Occipital lobe (tissue), 2 donors: ENCODE data around the gene COPS8. TPM values are rescaled to one million over a fixed set of nuclear protein-coding genes. Genes with fewer than 3 reads are reported as not detected.

ENCODE experiments used
- DNase-seq: peaks from one replicate; lab custom pipeline; 2025; lab: John Stamatoyannopoulos, UW
- total RNA-seq: library from RNA; depleted of rRNA; stranded (reverse); fragments of >200 nt; gene quantifications from one replicate; pipeline ENCODE4 v1.2.3, GENCODE V29; 2014

COPS8 gene
- total RNA-seq: 139 TPM

- DNase-seq: peak; percentile 93
Measured at GRCh38 chr2:237085248-237086221, at the start of gene COPS8. Gene COPS8 (plus strand): TSS chr2:237085889. CDS start chr2:237085965, 76 bp downstream.

- DNase-seq: no peak
Measured at GRCh38 chr2:237039301-237040031, 46.2 kb upstream of the COPS8 start.

GRCh38 chr2:237041231-237041630 lies 44.5 kb upstream of the COPS8 start:
- DNase-seq: no peak

GRCh38 chr2:237042101-237042500 lies 43.6 kb upstream of the COPS8 start:
- no peak for DNase-seq

GRCh38 chr2:237043866-237044265 lies 41.8 kb upstream of the COPS8 start:
- DNase-seq: no peak

- no peak for DNase-seq
Measured at GRCh38 chr2:237044281-237044680, 41.4 kb upstream of the COPS8 start.

- DNase-seq: no peak
Measured at GRCh38 chr2:237045449-237045848, 40.2 kb upstream of the COPS8 start.

- no peak for DNase-seq
Measured at GRCh38 chr2:237048595-237048994, 37.1 kb upstream of the COPS8 start.

- no peak for DNase-seq
Measured at GRCh38 chr2:237051861-237052260, 33.8 kb upstream of the COPS8 start.

GRCh38 chr2:237053066-237053465 lies 32.6 kb upstream of the COPS8 start:
- no peak for DNase-seq

GRCh38 chr2:237055386-237056100 lies 30.1 kb upstream of the COPS8 start:
- no peak for DNase-seq

GRCh38 chr2:237056287-237056875 lies 29.3 kb upstream of the COPS8 start:
- DNase-seq: no peak

GRCh38 chr2:237057107-237057506 lies 28.6 kb upstream of the COPS8 start:
- DNase-seq: no peak

GRCh38 chr2:237057893-237058300 lies 27.8 kb upstream of the COPS8 start:
- no peak for DNase-seq

GRCh38 chr2:237058423-237058822 lies 27.3 kb upstream of the COPS8 start:
- no peak for DNase-seq

- no peak for DNase-seq
Measured at GRCh38 chr2:237059155-237059875, 26.4 kb upstream of the COPS8 start.

GRCh38 chr2:237060534-237061312 lies 25.0 kb upstream of the COPS8 start:
- peak; percentile 38 for DNase-seq

- no peak for DNase-seq
Measured at GRCh38 chr2:237061356-237061755, 24.3 kb upstream of the COPS8 start.

- no peak for DNase-seq
Measured at GRCh38 chr2:237062585-237062984, 23.1 kb upstream of the COPS8 start.
